RWPE1 (cell line): ENCODE results near the gene TPX2.

Source experiments
- CTCF ChIA-PET: fragments of 350-600 bp; sonication (Branson Sonifier 250); formaldehyde crosslinking; extraction: SDS; loops from one replicate; lab custom pipeline; 2021; lab: Yijun Ruan, JAX
- POLR2A ChIA-PET: fragments of 400-600 bp; formaldehyde crosslinking; extraction: SDS; loops from one replicate; lab custom pipeline; 2020; ENCODE audit warnings: antibody characterized with exemption; ENCODE audit not compliant: low non-redundant PET; lab: Yijun Ruan, JAX
- DNase-seq: peaks from one replicate; pipeline ENCODE4 v3.0.0; 2012; ENCODE audit warnings: low spot score
- H3K27ac ChIP-seq: fragments of 450-650 bp; 2 replicates; pipeline ENCODE4 v1.5.1; 2017
- TF ChIP-seq, protein P1 (sequence below): fragments of 450-650 bp; conservative IDR thresholded peaks from 2 replicates; pipeline ENCODE4 v1.5.1; 2017; ENCODE audit warnings: low read depth, mild to moderate bottlenecking

TPX2 gene

DNA sequence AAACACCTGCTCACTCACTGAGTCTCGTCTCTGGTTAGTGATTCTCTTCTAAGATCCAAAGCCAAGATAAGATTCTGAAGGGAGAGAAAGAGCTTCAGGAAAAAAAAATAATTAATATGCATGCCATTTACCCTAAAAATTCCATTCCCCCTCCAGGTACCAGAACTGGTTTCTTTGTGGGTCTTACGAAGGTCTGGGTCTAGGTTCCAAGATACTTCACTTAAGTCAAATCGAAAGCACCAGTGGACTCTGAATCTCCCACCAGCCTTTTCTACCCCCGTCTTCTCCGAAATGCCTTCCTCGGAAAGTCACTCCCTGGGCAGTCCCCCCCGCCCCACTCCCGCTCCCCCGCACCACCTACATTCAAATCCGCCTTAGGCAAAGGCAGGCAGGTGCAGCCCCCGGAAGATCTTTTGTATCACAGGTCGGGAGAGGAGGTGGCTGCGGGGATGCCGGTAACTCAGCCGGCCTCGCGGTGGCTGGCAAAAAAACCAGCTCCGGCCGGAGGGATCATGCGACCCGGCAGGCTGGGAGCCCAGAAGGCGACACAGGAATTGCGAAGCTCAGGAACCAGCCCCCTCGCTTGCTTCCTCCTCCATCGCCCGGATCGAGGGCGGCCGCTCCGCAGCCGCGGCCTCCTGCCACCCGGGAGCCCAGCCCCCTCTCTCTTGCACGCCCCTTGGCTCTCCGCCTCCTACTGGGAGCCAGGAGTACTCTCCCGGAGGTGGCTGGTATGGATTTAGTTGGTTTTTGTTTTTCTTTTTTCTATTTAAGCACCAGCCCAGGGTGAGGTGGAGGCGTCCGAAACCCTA lies 16.6 kb upstream of the TPX2 start, which contains the start of gene BCL2L1:
Gene BCL2L1 (minus strand): TSS at position 612 of the 812 bp plus-strand sequence. CDS start 650 bp downstream, outside the sequence.
- POLR2A ChIA-PET, result interaction anchor here (0.5 to 1.8 kb wide), 6 partner anchors 11 to 61 kb away, joined by 3 to 19 read pairs (median 4); no protein-coding TSS in a partner anchor
- peak within 1 kb of the TSS; percentile 99 for H3K27ac ChIP-seq
- CTCF ChIA-PET, result interaction anchor here (0.6 to 7.0 kb wide), 19 partner anchors 9 to 217 kb away, joined by 3 to 163 read pairs (median 4); no protein-coding TSS in a partner anchor
- TF ChIP-seq, protein P1, sequence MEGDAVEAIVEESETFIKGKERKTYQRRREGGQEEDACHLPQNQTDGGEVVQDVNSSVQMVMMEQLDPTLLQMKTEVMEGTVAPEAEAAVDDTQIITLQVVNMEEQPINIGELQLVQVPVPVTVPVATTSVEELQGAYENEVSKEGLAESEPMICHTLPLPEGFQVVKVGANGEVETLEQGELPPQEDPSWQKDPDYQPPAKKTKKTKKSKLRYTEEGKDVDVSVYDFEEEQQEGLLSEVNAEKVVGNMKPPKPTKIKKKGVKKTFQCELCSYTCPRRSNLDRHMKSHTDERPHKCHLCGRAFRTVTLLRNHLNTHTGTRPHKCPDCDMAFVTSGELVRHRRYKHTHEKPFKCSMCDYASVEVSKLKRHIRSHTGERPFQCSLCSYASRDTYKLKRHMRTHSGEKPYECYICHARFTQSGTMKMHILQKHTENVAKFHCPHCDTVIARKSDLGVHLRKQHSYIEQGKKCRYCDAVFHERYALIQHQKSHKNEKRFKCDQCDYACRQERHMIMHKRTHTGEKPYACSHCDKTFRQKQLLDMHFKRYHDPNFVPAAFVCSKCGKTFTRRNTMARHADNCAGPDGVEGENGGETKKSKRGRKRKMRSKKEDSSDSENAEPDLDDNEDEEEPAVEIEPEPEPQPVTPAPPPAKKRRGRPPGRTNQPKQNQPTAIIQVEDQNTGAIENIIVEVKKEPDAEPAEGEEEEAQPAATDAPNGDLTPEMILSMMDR, result no peak; the same call in 1 of the 2 replicates
- peak; percentile 91 for DNase-seq

DNA sequence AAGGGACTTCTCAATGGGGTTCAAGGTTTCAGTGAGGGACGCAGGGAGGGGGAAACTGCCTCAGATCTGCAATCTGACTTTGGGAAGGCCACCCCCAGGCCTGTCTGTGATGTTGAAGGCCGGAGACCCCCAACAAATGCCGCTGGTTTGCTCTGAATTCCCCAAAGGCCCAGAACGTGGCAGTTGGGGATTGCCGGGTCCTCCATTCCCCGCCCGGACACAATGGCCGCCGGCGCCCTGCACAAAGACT lies 16.1 kb upstream of the TPX2 start:
- H3K27ac ChIP-seq, result peak overlapping the region; percentile 99
- no peak for DNase-seq
- POLR2A ChIA-PET, result interaction anchor here (0.5 to 1.8 kb wide), 2 partner anchors 50 to 61 kb away, joined by 3 to 19 read pairs; no protein-coding TSS in a partner anchor
- TF ChIP-seq, protein P1, result no peak
- CTCF ChIA-PET, result interaction anchor here (0.6 to 7.0 kb wide), 18 partner anchors 10 to 217 kb away, joined by 3 to 163 read pairs (median 4); no protein-coding TSS in a partner anchor

DNA sequence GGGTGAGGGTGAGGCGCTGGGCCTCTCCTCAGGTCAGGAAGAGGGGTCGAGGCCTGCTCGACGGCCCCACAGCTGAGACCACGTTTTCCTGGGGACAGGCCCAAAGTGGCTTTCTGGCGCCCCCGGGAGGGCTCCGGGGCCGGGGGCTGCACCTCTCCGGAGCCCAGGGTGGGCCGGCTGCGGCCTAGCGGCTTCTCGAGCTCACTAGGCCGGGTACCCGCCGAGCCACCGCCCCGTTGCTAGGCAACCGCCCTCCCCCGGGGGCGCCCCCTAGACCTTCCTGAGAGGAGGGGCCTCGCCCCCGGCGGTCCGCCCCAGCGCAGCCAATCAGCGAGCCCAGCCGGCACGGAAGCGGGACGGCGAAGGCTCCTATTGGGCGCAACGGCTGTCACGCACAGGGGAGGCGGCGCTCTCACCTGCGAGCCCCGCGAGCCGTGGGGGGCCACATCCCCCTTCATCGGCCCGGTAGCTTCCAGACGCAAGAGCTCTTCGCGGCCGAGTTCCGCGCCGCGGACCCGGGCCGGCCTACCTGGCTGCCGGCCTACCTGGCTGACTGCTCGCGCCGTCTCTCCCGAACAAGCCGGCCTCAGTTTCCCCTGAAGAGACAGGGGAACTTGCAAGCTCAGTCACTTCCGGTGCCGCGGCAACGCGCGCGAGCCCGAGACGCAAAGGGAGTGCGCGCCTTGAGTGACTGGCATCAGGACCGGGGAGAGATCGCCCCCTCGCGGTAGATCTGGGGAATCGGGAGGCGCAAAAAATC lies 15.6 kb upstream of the TPX2 start:
- ChIA-PET CTCF (interaction anchor here (0.6 to 7.0 kb wide), 35 partner anchors 10 to 220 kb away, joined by 3 to 163 read pairs (median 4); no protein-coding TSS in a partner anchor), POLR2A (interaction anchor here (0.5 to 1.8 kb wide), 10 partner anchors 11 to 205 kb away, joined by 3 to 19 read pairs (median 4); no protein-coding TSS in a partner anchor)
- H3K27ac ChIP-seq, result peak overlapping the region; percentile 99
- TF ChIP-seq, protein P1, result peak; percentile 100
- peak; percentile 100 for DNase-seq

DNA sequence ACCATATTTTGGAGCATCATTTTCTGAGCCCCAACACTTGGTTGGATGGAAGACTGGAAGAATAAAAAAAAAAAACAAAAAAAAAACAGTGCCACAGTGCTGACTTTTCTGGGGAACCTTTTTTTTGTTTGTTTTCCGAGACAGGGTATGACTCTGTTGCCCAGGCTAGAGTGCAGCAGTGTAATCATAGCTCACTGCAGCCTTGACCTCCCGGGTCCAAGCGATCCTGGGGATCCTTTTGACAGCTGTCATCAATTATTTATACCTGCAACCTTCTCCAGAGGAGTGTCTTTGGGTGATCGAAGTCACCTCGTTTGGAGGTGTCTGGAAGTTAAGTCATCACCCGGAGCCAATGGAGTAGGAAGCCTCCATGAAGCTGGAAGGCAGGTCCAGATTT lies 7.8 kb upstream of the TPX2 start:
- H3K27ac ChIP-seq, result peak overlapping the region; percentile 76; the same call in 1 of the 2 replicates
- TF ChIP-seq, protein P1, result no peak
- CTCF ChIA-PET, result interaction anchor here (0.6 to 0.8 kb wide), 3 partner anchors 9 to 119 kb away, joined by 3 to 4 read pairs (median 3); no protein-coding TSS in a partner anchor
- no peak for DNase-seq
- POLR2A ChIA-PET, result interaction anchor here (0.6 kb wide), 1 partner anchor 138 kb away, joined by 5 read pairs; no protein-coding TSS in a partner anchor

DNA sequence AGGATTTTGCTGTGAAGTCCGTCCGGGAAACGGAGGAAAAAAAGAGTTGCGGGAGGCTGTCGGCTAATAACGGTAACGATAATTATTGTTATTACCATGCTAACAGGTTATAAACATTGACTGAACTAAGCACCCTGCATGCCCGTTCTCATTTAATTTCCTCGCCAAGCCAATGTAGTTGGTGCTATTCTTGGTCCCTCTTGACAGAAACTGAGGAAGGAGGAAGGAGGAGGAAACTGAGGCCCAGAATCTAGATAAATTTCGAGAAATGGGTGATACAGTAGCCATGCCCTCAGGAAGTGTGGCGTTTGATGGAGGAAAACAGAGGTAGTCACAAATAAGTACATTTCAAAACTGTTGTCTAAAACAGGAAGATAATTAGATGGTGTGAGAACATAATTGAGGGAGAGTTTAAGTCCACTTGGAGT lies 474 bp downstream of the TPX2 start:
- ChIA-PET POLR2A (interaction anchor here (0.6 kb wide), 1 partner anchor 13 kb away, joined by 4 read pairs; no protein-coding TSS in a partner anchor), CTCF (interaction anchor here (0.6 to 2.0 kb wide), 5 partner anchors 16 to 214 kb away, joined by 3 to 9 read pairs (median 6); no protein-coding TSS in a partner anchor)
- no peak for DNase-seq
- H3K27ac ChIP-seq, result peak overlapping the region; percentile 85
- TF ChIP-seq, protein P1, result no peak
